ENCODE measurements around the gene FCGR2B. TPM values are rescaled to one million over a fixed set of nuclear protein-coding genes. Genes with fewer than 3 reads are reported as not detected.
"Not testable (repeated sequence)": the region's sequence is repeated elsewhere in the genome, so short reads cannot be mapped to it uniquely, and the experiment has no call there.

FCGR2B gene
- total RNA-seq, 1 donor from 2014 or later: 19.4 TPM

DNA sequence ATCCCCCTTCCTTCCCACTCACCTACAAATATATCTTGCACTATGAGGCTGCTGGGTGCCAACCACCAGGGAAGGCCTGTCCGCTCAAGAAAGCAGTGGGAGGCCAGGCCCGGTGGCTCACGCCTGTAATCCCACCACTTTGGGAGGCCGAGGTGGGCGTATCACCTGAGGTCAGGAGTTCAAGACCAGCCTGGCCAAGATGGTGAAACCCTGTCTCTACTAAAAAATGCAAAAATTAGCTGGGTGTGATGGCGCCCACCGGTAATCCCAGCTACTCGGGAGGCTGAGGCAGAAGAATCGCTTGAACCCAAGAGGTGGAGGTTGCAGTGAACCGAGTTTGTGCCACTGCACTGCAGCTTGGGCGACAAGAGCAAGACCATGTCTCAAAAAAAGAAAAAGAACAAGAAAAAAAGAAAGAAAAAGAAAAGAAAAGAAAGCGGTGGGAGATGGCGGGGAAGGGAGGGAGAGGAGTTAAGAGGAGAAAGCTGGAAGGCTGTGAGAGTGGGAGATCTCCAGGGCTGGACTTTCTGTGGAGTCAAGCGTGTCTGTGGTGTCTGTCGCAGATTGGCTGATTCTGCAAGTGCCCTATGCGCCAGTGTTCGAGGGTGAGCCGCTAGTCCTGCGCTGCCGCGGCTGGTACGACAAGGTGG, 62.4 kb downstream of the FCGR2B start:
- ATAC-seq; intact Hi-C loops (cut with DNase I); DNase-seq (ENCODE audit: missing footprints): not testable (repeated sequence)

DNA sequence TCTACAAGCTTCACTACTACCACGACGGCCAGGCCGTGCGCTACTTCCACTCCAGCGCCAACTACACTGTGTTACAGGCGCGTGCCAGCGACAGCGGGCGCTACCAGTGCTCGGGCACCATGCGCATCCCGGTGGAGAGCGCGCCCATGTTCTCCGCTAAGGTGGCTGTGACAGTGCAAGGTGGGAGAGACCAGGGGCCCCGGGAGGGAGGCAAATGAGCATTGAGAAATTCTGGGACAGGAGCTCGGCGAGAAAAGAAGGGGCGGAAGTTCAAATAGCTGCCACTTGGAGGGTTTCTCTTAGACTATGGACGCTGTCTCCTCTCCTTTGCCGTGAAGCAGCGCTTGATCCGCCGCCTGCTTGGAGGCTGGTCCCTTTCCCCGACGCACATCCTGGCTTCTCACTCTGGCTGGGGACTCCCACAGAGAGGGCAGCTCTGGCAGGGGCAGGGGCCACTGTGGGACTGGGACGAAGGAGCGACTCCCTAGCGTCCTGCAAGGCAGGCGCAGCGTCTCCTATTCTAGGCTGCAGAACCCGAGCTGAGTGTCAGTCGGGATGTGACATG, 63.0 kb downstream of the FCGR2B start:
- intact Hi-C loops (cut with DNase I): no loop called here
- peak; percentile 40 for ATAC-seq
- DNase-seq (ENCODE audit: missing footprints): peak; percentile 80

DNA sequence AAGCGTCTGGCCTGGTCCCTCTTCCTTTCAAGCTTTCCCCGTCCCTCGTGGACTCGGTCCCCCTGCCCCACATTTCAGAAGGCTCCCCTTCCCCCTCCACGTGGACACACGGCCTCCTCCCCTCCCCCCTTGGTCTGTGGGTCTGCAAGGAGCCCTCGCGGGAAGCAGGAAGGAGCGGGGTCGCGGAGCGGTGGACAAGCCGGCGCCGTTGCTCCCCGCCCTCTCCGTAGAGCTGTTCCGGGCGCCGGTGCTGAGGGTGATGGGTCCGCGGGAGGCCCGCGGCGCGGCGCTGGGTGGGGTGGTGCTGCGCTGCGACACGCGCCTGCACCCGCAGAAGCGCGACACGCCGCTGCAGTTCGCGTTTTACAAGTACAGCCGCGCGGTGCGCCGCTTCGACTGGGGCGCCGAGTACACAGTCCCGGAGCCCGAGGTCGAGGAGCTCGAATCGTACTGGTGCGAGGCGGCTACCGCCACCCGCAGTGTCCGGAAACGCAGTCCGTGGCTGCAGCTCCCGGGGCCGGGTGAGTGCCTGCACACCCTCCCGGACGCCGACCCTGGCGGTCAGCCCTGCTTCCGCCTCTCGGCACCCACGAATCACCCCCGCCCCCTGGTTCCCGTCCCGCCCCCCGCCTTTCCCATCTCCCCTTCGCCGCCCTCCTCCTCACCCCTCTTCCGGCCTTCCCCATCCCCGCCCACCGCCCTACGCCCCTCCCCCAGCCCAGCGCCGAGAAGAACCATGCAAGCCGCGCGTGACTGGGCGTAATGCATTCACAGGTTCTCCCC, 63.7 kb downstream of the FCGR2B start:
- ATAC-seq: peak; percentile 96
- DNase-seq (ENCODE audit: missing footprints): peak; percentile 93
- intact Hi-C loops (cut with DNase I): no loop called here

DNA sequence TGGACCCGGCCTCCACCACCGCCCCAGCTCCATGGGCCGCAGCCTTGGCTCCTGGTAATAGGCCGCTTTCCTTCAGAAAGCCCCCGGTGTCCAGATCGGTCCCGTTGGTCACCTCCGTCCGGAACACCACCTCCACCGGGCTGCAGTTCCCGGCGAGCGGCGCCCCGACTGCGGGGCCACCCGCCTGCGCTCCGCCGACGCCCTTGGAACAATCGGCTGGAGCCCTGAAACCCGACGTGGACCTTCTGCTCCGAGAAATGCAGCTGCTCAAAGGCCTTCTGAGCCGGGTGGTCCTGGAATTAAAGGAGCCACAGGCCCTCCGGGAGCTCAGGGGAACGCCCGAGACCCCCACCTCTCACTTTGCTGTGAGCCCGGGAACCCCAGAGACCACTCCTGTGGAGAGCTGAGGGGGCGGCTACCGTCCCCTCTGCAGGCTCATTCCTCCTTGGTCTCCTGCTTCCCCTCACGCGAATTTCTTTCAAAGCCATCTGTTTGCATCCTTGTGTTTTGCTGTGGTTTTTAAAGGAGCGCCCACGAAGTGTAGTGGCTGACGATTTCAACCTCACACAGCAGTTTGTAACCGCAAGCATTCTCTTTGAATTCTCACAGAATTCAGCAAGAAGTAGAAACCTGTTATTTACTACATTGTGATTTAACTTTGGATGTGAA, 64.4 kb downstream of the FCGR2B start:
- intact Hi-C loops (cut with DNase I): no loop called here
- no peak for DNase-seq (ENCODE audit: missing footprints)
- ATAC-seq: no peak

Other genes starting within 250 kb of the FCGR2B start
- gene FCGR2A, start 157.7 kb upstream of the FCGR2B start, total RNA-seq: 22.1 TPM
- gene HSPA6, start 138.6 kb upstream of the FCGR2B start, total RNA-seq: 1.1 TPM
- gene FCGR3A, start 113.3 kb upstream of the FCGR2B start, total RNA-seq: 31.4 TPM
- 4.8 TPM for gene FCGR3B, start 32.0 kb upstream of the FCGR2B start, total RNA-seq
- gene FCRLA, start 44.1 kb downstream of the FCGR2B start, total RNA-seq: not detected
- 0.35 TPM for gene FCRLB, start 58.4 kb downstream of the FCGR2B start, total RNA-seq
- 7.0 TPM for gene DUSP12, start 86.6 kb downstream of the FCGR2B start, total RNA-seq
- 12.6 TPM for gene ATF6, start 103.2 kb downstream of the FCGR2B start, total RNA-seq